ENCODE measurements around the gene XPO4. TPM values are rescaled to one million over a fixed set of nuclear protein-coding genes. Genes with fewer than 3 reads are reported as not detected.

The XPO4 gene
- total and polyA plus RNA-seq, 2 of the 13 experiments (the other 11 are each of a cell fraction or from before 2014, with no cell fraction given): 8.4 to 24.8 TPM

DNA sequence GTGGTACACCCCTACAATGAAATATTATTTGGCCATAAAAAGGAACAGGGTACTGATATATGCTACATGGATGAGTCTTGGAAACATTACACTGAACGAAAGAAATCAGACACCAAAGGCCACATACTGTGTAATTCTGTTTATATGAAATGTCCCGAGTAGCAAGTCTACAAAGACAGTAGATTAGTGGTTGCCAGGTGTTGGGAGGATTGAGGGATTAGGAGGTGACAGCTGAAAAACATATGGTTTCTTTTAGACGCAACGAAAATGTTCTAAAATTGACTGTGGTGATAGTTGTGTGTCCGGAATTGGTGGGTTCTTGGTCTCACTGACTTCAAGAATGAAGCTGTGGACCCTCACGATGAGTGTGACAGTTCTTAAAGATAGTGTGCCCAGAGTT, 163.9 kb downstream of the XPO4 start:
- no peaks in the 10 kb centered on the region for H4K20me1 ChIP-seq (ENCODE audit: insufficient read depth, low read length)
- ChIA-PET CTCF (ENCODE audit: low intra/inter-chr PET ratio, low total read pairs) (no interaction called here), POLR2A (no interaction called here)
- H3K9me3 ChIP-seq (ENCODE audit: low read length): no peaks in the 10 kb centered on the region
- H3K9ac ChIP-seq (ENCODE audit: insufficient read depth, low read depth, low read length): no peak overlapping the region
- BruUV-seq (replicated peaks): no TSS peak
- 94% methylated on average over 6 of the region's 6 CpGs for WGBS (ENCODE audit: low lambda C conversion rate)
- TF ChIP-seq HDAC6 (IDR thresholded peaks at IDR 0.05; ENCODE audit: low read depth, low read length) (no peak), ZNF230 (CRISPR knock-in tag; IDR thresholded peaks at IDR 0.05) (no peak), MATR3 (CRISPR knock-in tag; IDR thresholded peaks at IDR 0.05) (no peak), ESRRA (CRISPR knock-in tag; IDR thresholded peaks at IDR 0.05; ENCODE audit: low read depth) (no peak), MYNN (CRISPR knock-in tag; IDR thresholded peaks at IDR 0.05; ENCODE audit: low read depth) (no peak), PITX1 (CRISPR knock-in tag; IDR thresholded peaks at IDR 0.05) (no peak), RORA (CRISPR knock-in tag; IDR thresholded peaks at IDR 0.05) (no peak), SIX1 (CRISPR knock-in tag; IDR thresholded peaks at IDR 0.05; ENCODE audit: borderline replicate concordance) (no peak), ZNF101 (CRISPR knock-in tag; IDR thresholded peaks at IDR 0.05; ENCODE audit: borderline replicate concordance, low read depth) (no peak), ZNF747 (CRISPR knock-in tag; IDR thresholded peaks at IDR 0.05; ENCODE audit: borderline replicate concordance) (no peak), ZNF354B (CRISPR knock-in tag; IDR thresholded peaks at IDR 0.05) (no peak), ZNF775 (CRISPR knock-in tag; IDR thresholded peaks at IDR 0.05; ENCODE audit: borderline replicate concordance) (no peak), ZFP37 (CRISPR knock-in tag; IDR thresholded peaks at IDR 0.05; ENCODE audit: borderline replicate concordance) (no peak), ZNF263 (CRISPR knock-in tag; IDR thresholded peaks at IDR 0.05) (no peak), RBM39 (IDR thresholded peaks at IDR 0.05; ENCODE audit: low read depth, low read length, poor library complexity, severe bottlenecking) (no peak), ZKSCAN1 (IDR thresholded peaks at IDR 0.05; ENCODE audit: low read length) (no peak), TMF1 (CRISPR knock-in tag; IDR thresholded peaks at IDR 0.05; ENCODE audit: low read depth) (no peak), SRSF4 (IDR thresholded peaks at IDR 0.05; ENCODE audit: low read depth, low read length, poor library complexity, severe bottlenecking) (no peak)
- TF ChIP-seq, protein P1, sequence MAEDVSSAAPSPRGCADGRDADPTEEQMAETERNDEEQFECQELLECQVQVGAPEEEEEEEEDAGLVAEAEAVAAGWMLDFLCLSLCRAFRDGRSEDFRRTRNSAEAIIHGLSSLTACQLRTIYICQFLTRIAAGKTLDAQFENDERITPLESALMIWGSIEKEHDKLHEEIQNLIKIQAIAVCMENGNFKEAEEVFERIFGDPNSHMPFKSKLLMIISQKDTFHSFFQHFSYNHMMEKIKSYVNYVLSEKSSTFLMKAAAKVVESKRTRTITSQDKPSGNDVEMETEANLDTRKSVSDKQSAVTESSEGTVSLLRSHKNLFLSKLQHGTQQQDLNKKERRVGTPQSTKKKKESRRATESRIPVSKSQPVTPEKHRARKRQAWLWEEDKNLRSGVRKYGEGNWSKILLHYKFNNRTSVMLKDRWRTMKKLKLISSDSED (CRISPR knock-in tag; IDR thresholded peaks at IDR 0.05): no peak
- no peaks in the 10 kb centered on the region for H3K4me1 ChIP-seq (ENCODE audit: insufficient read depth, low read length)
- no peak overlapping the region for H3K4me2 ChIP-seq (ENCODE audit: low read depth, low read length)
- H3K27me3 ChIP-seq (ENCODE audit: control insufficient read depth in 1 of 2, insufficient read depth in 2 of 2, low read length in 2 of 2): no peaks in the 10 kb centered on the region
- no peak for ATAC-seq
- DNase-seq (ENCODE audit: low spot score): no peak
- no peak overlapping the region for H3K27ac ChIP-seq (ENCODE audit: extremely low read length, insufficient read depth, low read length)
- H3K36me3 ChIP-seq (replicated peaks in 1 of 2; ENCODE audit: control insufficient read depth in 1 of 2, insufficient read depth in 2 of 2, low read length in 2 of 2): peaks cover 0 to 4% of the 10 kb centered on the region in 2 experiments; a peak in 1 of 5 replicates
- no peaks in the 10 kb centered on the region for H3K79me2 ChIP-seq (ENCODE audit: insufficient read depth, low read length)
- intact Hi-C loops (cut with micrococcal nuclease; ENCODE audit: unreplicated experiment): no loop called here
- no peak overlapping the region for H2AFZ ChIP-seq (ENCODE audit: low read length)
- in situ Hi-C loops (cut with HindIII; ENCODE audit: extremely low pct_ligation_motif_present, low pct_unique_long_range_greater_than_20kb): no loop called here
- no peak overlapping the region for H3K4me3 ChIP-seq (replicated peaks in 1 of 3; ENCODE audit: insufficient read depth in 1 of 3, low read depth in 2 of 3, low read length in 3 of 3)
- FAIRE-seq: no peak

All from HepG2 (cell line).